Left ventricle myocardium inferior (tissue), 1 donor: ENCODE results near the gene TMEM184B. TPM values are rescaled to one million over a fixed set of nuclear protein-coding genes. Genes with fewer than 3 reads are reported as not detected.

Source experiments
- DNase-seq: peaks from one replicate; pipeline ENCODE4 v3.0.0-alpha.2; 2020
- H3K27ac ChIP-seq: fragments of 200-600 bp; replicated peaks from 2 replicates; pipeline ENCODE4 v1.8.0; 2021
- H3K27me3 ChIP-seq: fragments of 200-600 bp; 2 replicates; pipeline ENCODE4 v1.8.0; 2021; ENCODE audit warnings: low read depth
- H3K36me3 ChIP-seq: fragments of 200-600 bp; 2 replicates; pipeline ENCODE4 v1.8.0; 2021
- H3K4me1 ChIP-seq: fragments of 200-600 bp; 2 replicates; pipeline ENCODE4 v1.8.0; 2021
- H3K4me3 ChIP-seq: fragments of 200-600 bp; 2 replicates; pipeline ENCODE4 v1.8.0; 2021; ENCODE audit warnings: mild to moderate bottlenecking, moderate library complexity
- H3K9me3 ChIP-seq: fragments of 200-600 bp; replicated peaks from 2 replicates; pipeline ENCODE4 v1.8.0; 2021
- CTCF ChIP-seq: fragments of 200-600 bp; IDR thresholded peaks from 2 replicates; pipeline ENCODE4 v1.8.0; 2021; ENCODE audit warnings: antibody characterized with exemption, mild to moderate bottlenecking, borderline replicate concordance
- intact Hi-C: fragments of 100-400 bp; cut with micrococcal nuclease; formaldehyde crosslinking; loops from one replicate; pipeline ENCODE4 v1.11.0; 2022
- total RNA-seq: library from RNA; stranded (reverse); fragmentation: NEBNext Ultra II Directional; extraction: Animal tissue kit (Norgen Biotek cat#: 25700); gene quantifications from one replicate; pipeline ENCODE4 v1.2.1, GENCODE V29; 2021
- donor health status: DM: no; HTN: yes; CAD: no; lungs with severe emphysema.

Gene TMEM184B
- total RNA-seq, 1 donor from 2014 or later, result 50.6 TPM

GRCh38 chr22:38314051-38314932, 41.5 kb upstream of the TMEM184B start:
- peaks cover 9% of the 10 kb centered on the region for H3K36me3 ChIP-seq
- DNase-seq, result no peak
- peaks cover 95% of the 10 kb centered on the region for H3K4me1 ChIP-seq
- intact Hi-C loops, result no loop called here
- peak overlapping the region; percentile 83 for H3K4me3 ChIP-seq
- H3K27me3 ChIP-seq, result no peaks in the 10 kb centered on the region
- H3K27ac ChIP-seq, result peak overlapping the region; percentile 98
- H3K9me3 ChIP-seq, result no peaks in the 10 kb centered on the region
- TF ChIP-seq CTCF, result no peak

GRCh38 chr22:38313384-38313955, 40.7 kb upstream of the TMEM184B start:
- peak overlapping the region; percentile 98 for H3K27ac ChIP-seq
- H3K9me3 ChIP-seq, result no peaks in the 10 kb centered on the region
- H3K36me3 ChIP-seq, result peaks cover 9% of the 10 kb centered on the region
- TF ChIP-seq CTCF, result no peak
- peak; percentile 78 for DNase-seq
- no peaks in the 10 kb centered on the region for H3K27me3 ChIP-seq
- H3K4me3 ChIP-seq, result peak overlapping the region; percentile 83
- peaks cover 96% of the 10 kb centered on the region for H3K4me1 ChIP-seq
- intact Hi-C loops, result no loop called here

GRCh38 chr22:38312261-38312800, 39.5 kb upstream of the TMEM184B start:
- intact Hi-C loops, result no loop called here

GRCh38 chr22:38311323-38311620, 38.5 kb upstream of the TMEM184B start:
- no peak for DNase-seq
- peaks cover 9% of the 10 kb centered on the region for H3K36me3 ChIP-seq
- intact Hi-C loops, result no loop called here
- H3K27me3 ChIP-seq, result no peaks in the 10 kb centered on the region
- no peak for TF ChIP-seq CTCF
- H3K4me3 ChIP-seq, result peak overlapping the region; percentile 20
- peaks cover 100% of the 10 kb centered on the region for H3K4me1 ChIP-seq
- H3K9me3 ChIP-seq, result no peaks in the 10 kb centered on the region
- peak overlapping the region; percentile 98 for H3K27ac ChIP-seq

More at GRCh38 chr22:38312261-38312800, 39.5 kb upstream of the TMEM184B start:
- H3K27ac ChIP-seq, result peak overlapping the region; percentile 98
- no peaks in the 10 kb centered on the region for H3K27me3 ChIP-seq
- H3K9me3 ChIP-seq, result no peaks in the 10 kb centered on the region
- TF ChIP-seq CTCF, result no peak
- peaks cover 96% of the 10 kb centered on the region for H3K4me1 ChIP-seq
- peak overlapping the region; percentile 83 for H3K4me3 ChIP-seq
- no peak for DNase-seq
- peaks cover 9% of the 10 kb centered on the region for H3K36me3 ChIP-seq

- intact Hi-C loops, result no loop called here
- H3K9me3 ChIP-seq, result no peaks in the 10 kb centered on the region
- peak overlapping the region; percentile 98 for H3K27ac ChIP-seq
- TF ChIP-seq CTCF, result no peak
- H3K4me1 ChIP-seq, result peaks cover 100% of the 10 kb centered on the region
- peak overlapping the region; percentile 20 for H3K4me3 ChIP-seq
- H3K27me3 ChIP-seq, result no peaks in the 10 kb centered on the region
- peaks cover 9% of the 10 kb centered on the region for H3K36me3 ChIP-seq
- no peak for DNase-seq
These were observed 37.9 kb upstream of the TMEM184B start for GRCh38 chr22:38310518-38311322.
